HG03196 (cell line): ENCODE data around the gene CAPZB.
A peak's percentile ranks its signal among the peaks of the same experiment; 100 is the strongest.
"Not testable (repeated sequence)": the region's sequence is repeated elsewhere in the genome, so short reads cannot be mapped to it uniquely, and the experiment has no call there.

Source experiments
- ATAC-seq: cut with Tn5 transposase; IDR thresholded peaks from one replicate; pipeline ENCODE4 v1.9.1; 2021; ENCODE audit not compliant: unreplicated experiment

CAPZB gene

DNA sequence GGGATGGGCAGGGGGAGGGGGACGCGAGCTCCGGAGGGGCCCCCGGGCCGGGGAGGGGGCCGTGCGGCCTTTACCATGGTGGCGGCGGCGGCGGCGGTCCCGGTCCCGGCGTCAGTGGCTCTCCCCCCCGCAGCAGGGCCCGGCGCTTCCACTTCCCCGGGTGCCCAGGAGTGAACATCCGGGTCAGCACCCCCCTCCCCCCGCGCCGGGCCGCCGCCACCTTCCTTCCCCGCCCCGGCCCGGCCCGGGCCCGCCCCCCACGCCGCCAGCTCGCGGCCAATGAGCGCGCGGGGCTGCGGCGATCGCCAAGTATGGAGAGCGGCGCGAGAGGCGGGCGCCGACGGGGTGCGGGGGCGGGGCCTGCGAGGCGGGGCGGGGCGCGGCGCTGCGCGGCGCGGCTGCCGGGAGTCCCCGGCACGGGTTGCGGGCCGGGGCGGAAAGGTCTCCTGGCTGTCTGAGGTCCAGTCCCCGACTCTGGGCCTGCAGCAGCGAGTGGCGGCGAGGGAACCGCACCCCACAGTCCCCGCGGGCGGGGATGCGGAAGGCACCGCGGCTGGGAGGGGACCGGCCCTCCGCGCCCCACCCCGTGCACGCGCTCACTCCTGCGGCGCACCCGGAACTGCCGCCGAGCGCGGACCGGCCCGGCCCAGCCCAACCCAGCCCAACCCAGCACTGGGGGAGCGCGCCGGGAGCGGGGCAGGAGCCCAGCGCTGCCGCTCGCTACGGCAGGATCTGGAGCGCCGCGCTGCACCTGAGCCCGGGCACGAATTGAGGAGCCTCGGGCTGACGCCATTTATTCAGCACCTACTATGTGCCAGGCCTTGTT is at the start of gene CAPZB:
TSS of gene CAPZB (minus strand) at position 178 of the 826 bp plus-strand sequence. CDS start at position 77, 101 bp downstream.
- peak; percentile 63 for ATAC-seq

DNA sequence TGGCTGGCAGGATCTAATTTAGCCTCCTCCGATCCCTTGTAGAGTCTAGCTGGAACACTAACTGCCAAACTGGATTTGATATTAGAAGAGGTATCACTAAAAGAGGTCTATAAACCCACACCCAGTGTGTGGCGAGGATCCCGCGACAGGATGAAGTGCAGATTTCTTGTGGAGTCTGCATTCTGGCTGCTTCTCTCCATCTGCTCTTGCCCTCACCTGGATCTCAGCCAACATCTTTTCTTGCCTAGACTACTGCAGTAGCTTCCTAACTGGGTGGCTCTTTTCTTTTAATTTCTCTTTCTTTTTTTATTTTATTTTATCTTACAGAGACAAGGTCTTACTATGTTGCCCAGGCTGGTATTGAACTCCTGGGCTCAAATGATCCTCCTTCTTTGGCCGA is 48.9 kb upstream of the CAPZB start:
- no peak for ATAC-seq

DNA sequence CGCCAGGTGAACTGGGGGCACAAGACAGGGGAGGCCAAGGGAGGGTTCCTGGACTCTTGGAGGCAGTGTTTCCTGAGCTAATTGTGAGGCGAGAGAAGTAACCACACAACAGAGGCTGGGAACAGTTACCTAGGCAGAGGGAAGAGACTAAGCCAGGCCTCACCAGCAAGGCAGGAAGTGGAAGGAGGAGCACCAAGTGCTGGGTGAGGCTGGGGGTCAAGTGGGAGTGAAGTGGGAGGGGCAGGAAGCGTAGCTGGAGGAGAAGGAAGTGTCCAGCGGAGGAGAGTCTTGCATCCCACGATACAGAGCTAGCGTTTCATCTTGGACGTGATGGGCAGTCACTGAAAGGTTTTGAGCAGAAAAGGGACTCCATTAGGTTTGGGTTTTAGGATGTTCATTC is 48.3 kb upstream of the CAPZB start:
- ATAC-seq = no peak

DNA sequence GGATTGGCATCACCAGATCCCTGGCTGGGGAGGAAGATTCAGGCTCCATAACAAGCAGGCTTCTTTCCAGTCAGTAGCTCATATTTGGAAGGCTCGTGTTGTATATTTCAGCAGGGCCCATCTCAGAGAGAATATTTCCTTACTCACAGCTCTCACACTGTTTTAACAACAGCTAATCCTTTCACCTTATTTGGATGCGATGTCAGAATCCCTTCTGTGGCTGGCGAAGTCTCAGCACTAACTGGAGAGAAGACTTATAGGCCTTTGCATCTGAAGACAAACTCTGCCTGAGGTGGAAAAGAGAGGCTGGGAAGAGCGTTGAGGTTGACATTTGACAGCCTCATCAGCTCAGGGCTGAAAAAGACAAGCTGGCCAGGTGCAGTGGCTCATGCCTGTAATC is 47.2 kb upstream of the CAPZB start:
- ATAC-seq = no peak

DNA sequence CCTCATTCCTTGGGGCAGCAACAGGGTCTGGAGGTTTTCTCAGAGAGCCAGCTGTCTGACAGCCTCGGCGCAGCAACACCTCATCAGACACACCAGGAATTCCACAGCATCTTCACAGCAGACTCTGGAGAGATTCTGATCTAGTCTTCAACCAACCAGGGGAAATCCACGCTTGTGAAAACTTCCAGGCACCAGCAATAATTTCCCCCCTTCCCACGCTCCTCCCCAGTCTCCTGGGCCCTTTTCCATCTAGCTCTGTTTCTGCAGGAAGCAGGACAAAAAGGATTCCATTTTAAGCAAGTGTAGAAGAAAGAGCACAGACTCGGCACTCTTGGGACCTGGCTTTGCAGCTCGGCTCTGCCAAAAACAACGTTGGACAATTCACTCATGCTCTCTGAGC is 44.3 kb upstream of the CAPZB start:
- ATAC-seq = no peak

DNA sequence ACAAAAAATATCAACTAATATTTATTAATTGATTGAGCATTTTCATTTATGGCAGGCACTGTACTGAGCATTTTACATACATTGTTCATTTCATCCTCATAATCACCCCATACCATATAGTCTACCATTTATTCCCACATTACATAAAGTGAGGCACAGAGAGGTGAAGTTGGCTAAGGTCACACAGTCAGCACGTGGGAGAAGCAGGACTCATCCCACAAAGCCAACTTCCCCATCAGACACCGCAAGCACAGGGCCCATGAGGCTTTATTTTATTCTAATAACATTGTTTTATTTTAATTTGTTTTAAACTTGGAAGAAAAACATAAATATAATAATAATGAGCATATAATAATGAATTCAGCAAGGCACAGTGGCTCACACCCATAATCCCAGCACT is 43.1 kb upstream of the CAPZB start:
- no peak for ATAC-seq

DNA sequence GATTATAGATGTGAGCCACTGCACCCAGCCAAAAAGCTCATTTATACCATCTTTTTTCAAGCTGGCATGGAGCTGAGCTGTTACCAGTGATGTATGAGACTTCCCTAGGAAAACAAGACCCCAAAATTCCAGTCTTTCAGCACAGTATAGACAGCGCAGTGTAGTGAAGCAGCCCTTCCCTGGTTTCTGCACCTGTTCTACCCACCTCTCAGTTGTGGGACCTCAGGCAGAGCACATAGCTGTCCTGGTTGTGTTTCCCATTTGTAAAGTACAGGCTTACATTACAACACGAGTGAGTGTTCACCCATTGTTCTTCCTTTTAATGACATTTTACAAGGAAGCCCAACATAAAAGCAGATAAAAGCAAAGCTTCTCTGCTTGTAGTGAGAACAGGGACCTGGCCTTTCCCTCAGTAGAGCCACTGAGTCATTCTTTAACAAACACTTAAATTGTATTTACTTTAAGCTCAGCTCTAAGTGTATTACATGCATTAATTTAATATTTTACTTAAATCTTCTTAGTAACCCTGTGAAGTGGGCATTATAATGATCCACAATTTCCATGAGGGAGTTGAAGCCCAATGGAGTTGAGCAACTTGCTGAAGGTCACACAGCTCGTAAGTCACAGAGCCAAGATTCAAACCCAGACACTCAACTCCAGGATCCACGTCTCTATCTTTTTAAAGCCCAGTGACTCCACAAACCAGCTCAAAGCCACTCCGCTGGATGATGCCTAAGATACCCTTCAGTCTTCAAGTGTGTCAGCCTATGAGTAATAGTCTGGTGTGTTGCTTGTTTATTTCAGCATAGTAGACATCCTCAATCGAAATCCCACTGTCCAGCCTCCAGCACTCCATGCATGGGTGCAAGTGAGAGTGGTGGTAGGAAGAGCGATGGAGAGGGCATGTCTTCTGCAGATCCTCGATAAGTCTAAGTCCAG is 40.5 kb upstream of the CAPZB start:
- no peak for ATAC-seq

DNA sequence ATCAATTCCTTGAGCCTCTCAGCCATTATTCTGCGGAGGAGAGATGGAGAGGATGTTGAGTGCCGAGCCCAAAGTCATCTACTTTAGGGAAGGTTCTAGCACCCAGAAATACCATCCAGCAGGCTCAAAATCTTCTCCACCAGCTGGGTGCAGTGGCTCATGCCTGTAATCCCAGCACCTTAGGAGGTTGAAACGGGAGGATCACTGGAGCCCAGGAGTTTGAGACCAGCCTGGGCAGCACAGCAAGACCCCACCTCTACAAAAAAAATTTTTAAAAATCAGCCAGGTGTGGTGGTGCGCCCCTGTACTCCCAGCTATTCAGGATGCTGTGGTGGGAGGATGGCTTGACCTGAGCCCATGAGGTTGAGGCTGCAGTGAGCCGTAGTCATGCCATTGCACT is 39.5 kb upstream of the CAPZB start:
- no peak for ATAC-seq

DNA sequence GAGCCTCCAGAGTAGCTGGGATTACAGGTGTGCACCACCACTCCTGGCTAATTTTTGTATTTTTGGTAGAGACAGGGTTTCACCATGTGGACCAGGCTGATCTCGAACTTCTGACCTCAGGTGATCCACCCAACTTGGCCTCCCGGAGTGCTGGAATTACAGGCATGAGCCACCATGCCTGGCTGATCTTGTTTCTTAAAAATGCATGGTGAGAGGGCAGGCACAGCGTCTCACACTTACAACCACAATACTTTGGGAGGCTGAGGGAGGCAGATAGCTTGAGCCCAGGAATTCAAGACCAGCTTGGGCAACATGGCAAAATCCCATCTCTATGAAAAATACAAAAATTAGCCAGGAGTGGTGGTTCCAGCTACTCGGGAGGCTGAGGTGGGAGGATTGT is 37.2 kb upstream of the CAPZB start:
- not testable (repeated sequence) for ATAC-seq

DNA sequence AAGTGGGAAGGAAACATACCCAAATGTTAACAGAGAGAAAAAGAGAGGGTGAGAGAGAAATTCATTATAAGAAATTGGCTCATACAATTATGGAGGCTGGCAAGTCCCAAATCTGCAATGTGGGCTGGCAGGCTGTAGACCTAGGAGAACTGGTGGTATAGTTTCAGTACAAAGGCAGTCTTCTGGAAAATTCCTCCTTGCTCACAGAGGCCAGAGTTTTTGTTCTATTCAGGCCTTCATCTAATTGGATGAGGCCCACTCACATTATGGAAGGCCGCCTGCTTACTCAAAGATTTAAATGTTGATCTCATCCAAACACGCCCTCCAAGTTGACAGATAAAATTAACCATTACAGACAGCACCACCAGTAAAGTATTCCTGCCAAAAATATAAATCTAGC is 36.1 kb upstream of the CAPZB start:
- ATAC-seq = no peak

DNA sequence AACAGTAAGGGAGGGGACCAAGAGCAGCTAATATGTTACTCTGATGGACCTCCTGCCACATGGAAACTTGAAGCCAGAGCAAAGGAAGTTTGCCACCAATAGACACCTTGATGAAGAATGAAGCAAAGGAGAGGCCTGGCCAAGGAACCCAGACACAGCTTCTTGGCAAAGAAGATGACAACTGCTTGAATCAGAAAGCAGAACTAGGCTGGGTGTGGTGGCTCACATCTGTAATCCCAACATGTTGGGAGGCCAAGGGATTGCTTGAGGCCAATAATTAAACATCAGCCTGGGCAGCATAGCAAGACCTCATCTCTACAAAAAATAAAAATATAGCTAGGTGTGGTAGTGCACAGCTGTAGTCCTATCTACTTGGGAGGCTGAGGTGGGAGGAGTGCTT is 31.7 kb upstream of the CAPZB start:
- ATAC-seq = no peak

DNA sequence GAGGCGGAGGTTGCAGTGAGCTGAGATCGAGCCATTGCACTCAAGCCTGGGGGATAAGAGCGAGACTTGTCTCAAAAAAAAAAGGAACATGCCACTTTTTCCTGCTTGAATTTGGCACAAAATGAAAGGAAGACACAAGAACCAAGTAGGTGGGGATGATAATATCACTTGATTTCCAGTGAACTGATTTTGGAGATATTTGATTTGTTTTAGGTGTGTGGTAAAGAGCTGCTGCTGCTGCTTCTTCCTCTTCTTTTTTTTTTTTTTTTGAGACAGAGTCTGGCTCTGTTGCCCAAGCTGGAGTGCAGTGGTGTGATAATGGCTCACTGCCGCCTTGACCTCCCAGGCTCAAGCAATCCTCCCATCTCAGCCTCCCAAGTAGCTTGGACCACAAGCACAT is 29.9 kb upstream of the CAPZB start:
- ATAC-seq = no peak

DNA sequence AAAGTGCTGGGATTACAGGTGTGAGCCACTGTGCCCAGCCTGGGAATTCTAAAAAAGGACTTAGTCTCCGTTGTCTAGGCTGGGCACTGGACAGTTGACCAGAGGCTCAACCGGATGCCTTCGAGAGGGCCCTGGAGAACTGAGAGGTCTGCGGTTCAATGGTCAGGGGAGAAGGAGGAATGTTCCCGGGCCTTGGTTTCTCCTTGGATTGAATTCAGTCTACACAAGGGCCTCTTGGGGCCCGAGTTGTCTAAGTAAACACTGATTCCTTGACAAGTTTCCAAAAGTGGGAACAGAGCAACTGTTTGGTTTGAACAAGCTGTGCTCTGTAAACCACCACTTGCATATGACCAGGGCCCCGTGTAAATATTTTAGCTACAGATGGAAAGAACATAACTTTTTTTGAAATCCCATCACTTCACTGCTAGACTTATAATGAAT is 29.1 kb upstream of the CAPZB start:
- no peak for ATAC-seq

DNA sequence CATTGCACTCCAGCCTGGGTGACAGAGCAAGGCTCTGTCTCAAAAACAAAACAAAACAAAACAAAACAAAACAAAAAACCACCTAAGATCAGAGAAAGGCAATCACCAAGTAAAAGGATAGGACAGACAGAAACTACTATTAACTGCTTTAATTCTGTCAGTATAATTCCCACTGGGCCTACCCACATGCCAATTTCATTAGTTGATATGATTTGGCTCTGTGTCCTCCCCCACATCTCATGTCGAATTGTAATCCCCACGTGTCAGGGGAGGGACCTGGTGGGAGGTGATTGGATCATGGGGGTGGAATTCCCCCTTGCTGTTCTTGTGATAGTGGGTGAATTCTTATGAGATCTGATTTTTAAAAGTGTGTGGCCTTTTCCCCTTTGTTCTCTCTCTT is 27.2 kb upstream of the CAPZB start:
- no peak for ATAC-seq

DNA sequence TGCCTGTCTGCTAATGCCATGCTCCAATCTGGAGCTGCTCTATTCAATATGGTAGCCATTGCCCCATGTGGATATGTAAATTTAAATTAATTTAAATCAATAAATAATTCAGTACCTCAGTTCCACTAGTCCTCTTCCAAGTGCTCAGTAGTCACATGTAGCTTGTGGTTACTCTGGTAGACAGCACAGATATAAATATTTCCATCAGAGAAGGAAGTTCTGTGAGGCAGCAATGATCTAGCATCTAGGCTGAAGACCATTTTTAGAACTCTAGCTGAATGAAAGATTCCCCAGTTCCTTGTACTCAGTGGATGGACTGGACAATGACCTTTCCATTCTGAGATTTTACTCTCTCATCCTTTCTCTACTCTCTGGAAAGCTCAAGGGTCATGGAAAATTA is 25.8 kb upstream of the CAPZB start:
- ATAC-seq = no peak

DNA sequence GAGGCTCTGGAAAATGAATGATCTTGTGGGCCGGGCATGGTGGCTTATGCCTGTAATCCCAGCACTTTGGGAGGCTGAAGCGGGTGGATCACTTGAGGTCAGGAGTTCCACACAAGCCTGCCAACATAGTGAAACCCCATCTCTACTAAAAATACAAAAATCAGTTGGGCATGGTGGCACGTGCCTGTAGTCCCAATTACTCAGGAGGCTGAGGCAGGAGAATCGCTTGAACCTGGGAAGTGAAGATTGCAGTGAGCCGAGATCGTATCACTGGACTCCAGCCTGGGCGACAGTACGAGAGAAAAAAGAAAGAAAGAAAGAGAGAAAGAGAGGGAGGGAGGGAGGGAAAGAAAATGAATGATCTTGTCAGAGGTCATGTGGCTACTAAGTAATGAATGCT is 24.3 kb upstream of the CAPZB start:
- not testable (repeated sequence) for ATAC-seq

DNA sequence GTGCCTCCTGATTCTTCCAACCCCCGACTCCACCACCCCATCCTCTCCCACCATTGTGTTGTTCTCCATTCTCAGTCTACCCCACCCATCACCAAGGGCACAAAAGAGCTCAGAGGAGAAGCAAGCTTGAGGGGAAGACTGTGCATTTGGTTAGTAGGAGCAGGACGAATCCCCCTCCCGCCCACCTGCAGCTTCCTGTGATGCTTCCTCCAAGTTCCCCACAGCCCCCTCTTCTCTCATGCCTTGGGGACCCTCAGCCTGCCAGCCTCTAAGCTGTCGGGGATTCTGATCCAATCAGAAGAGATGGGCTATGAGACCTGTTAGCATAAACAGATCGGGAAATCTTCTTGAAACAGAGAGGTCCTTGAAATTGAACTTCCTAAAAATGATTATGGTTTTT is 22.2 kb upstream of the CAPZB start:
- ATAC-seq = no peak

DNA sequence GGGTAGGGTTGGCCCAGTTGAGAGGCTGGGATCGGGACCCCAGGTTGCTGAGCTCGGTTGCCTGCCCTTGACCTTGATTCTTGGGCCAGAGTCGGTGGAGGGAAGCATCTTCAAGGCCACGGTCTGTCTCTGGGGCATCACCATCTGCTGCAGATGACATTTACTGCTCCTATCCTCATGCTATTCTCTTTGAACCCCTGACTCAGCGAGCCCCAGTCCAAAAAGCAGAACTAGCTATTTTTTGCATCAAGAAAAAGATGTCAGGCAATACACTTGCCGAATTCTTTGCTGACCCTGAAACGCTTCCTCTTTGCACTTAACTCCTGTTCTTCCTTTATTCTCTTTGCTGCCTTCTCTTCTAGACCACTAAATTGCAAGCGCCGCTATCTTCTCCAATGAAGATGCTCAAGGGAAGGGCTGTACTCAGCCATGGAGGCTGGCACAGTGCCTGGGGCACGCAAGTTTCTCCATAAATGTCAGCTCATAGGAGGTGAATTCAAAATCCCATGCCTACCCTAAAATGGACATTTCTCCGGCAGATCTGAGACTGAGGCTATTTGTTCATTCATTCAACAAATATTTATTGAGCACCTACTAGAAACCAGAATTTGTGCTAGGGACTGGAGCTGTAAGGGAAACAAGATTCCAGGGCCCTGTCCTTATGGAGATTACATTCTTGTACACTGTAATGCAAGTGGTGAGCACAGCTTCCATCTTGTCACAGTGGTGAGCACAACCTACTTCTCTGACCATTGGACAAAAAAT is 20.5 kb upstream of the CAPZB start:
- no peak for ATAC-seq

DNA sequence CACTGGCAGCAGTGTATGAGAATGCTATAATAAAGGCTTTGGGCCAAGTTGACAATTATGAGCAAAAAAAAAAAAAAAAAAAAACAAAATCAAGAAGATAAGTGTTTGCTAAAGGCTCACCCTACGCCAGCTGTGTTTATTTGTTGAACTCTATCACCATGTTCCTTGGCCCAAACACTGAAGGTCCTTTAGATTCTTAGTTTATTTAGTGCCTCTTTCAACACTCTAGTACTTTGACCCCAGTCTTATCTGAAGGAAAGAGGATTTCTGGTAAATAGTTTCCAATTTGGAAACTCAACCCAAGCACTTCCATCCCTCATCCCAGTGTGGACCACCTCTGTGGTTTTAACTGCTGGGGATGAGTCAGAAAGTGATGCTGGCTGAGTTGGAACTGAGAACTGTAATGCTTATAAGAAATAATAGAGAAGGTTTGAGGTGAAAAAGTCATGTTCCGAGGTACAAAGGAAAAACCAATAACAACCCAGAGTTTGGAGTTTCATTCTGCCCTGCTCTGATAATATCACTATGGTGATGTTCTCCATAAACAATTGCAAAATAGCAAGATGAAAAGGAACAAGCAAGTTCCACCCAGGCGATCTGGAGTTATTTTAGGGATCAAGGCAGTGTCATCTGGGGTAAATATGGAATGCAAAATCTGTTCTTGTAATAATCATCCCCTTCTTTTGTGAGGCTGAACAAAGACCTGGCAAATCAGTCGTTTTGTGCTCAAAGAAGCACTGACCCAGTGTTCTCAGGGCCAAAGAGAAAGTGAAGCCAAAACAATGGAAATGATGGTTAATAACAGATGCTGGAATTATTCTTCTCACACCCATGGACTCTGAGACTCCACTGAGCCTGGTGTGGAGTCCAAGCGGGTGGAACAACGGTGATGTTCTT is 19.7 kb upstream of the CAPZB start:
- ATAC-seq = no peak

DNA sequence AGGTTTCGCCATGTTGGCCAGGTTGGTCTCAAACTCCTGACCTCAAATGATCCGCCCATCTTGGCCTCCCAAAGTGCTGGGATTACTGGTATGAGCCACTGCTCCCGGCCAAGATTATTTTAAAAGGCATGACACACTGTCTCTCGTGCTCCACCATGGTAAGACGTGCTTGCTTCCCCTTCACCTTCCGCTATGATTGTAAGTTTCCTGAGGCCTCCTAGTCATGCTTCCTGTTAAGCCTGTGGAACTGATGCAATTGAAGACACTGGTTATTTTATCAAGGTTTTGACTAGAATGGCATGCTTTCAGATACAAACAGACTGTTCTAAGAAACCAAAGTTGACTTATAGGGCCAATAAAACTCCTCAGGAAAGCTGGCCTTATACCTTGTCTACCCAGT is 16.9 kb upstream of the CAPZB start:
- ATAC-seq = not testable (repeated sequence)
